Gastrocnemius medialis (tissue), 4 donors: ENCODE measurements around the gene DIPK1B.

Source experiments
- CTCF ChIP-seq, 5 experiments: fragments of 450-650 bp in 3 of 5; fragments of 200-600 bp in 2 of 5; sonication (generic) in 2 of 5; IDR thresholded peaks in 4 of 5; conservative IDR thresholded peaks in 1 of 5; 1 replicate in 4 of 5; 2 replicates in 1 of 5; pipeline ENCODE4 v1.5.1; 2016 to 2019; ENCODE audit warnings: antibody characterized with exemption in 5 of 5, mild to moderate bottlenecking in 3 of 5, moderate library complexity in 3 of 5
- POLR2A ChIP-seq, 2 donors: fragments of 450-650 bp; IDR thresholded peaks; one replicate each; pipeline ENCODE4 v1.6.1; 2017; ENCODE audit warnings: antibody characterized with exemption in 2 of 2, mild to moderate bottlenecking in 2 of 2, moderate library complexity in 2 of 2

DNA sequence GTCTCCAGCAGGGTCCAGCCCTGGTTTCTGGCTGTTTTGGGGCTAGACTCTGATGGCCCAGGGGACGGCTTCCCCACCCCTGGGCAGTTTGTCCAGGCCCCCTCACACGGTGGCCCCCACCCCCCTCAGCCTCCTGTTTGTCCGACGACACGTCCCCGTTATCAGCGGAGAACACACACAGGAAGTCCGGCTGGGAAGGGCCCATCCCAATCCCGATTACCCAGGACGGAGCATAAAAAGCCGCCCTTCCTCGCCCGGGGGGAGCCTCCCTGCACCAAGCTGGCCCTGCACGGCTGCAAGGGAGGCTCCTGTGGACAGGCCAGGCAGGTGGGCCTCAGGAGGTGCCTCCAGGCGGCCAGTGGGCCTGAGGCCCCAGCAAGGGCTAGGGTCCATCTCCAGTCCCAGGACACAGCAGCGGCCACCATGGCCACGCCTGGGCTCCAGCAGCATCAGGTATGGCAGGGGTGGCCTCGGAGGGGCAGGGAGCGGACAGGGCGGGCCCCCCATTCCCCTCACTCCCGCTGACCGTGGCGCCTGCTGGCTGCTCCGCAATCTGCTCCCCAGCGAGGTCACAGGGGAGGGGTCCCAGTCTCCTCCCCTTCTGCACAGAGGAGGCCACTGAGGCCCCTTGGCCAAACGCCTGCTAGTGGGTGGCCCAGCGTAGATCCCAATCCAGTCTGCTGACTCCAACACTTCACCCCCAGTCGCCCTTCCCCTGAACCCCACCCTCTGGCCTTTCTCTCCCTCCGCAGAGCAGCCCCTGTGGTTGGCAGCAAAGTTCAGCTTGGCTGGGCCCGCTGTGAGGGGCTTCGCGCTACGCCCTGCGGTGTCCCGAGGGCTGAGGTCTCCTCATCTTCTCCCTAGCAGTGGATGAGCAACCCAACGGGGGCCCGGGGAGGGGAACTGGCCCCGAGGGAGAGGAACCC, 49.5 kb upstream of the DIPK1B start, which contains the start of gene EGFL7:
- TF ChIP-seq CTCF (IDR thresholded peaks at IDR 0.05 in 4 of 5, conservative IDR thresholded peaks at IDR 0.05 in 1 of 5) (no peak), POLR2A (IDR thresholded peaks at IDR 0.05) (peak; percentile 34 to 64)
